NCI-H1092 (cell line): ENCODE results near the gene GRK6.
"Not testable (repeated sequence)": the region's sequence is repeated elsewhere in the genome, so short reads cannot be mapped to it uniquely, and the experiment has no call there.

Experiments
- DNase-seq: peaks from one replicate; lab custom pipeline; 2025; lab: John Stamatoyannopoulos, UW

GRK6 gene

GRCh38 chr5:177471610-177472356 is 45.3 kb downstream of the GRK6 start:
- no peak for DNase-seq

- no peak for DNase-seq
Measured at GRCh38 chr5:177472460-177473442, 46.3 kb downstream of the GRK6 start.

DNA sequence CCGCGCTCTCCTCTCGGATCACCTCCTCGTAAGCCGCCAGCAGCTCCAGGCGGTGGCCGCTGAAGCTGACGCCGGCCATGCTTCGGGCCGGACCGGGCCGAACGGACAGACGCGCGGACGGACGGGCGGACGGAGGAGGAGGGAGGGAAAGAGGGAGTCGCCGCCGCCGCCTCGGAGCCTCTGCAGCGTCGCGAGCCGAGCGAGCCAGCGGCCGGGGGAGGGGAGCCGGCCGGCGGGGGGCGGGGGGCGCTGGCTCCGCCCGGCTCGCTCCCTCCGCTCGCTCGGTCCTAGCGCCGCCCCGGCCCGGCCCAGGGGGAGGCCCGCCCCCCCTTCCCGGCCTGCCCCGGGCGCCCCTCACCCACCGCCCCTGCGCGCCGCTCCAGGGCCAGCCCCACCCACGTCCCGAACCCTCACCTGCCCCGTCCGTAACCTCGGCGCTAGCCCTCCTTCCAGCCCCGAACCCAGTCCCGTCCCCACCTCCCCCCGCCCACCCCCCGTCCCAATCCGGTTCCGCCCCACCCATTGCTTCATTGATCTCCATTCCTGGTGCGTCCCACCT is 47.0 kb downstream of the GRK6 start, which contains the start of gene DBN1:
TSS of gene DBN1 (minus strand) at position 192 of the 559 bp plus-strand sequence. CDS start at position 79, 113 bp downstream.
- no peak for DNase-seq

GRCh38 chr5:177474002-177474476 is 47.6 kb downstream of the GRK6 start:
- no peak for DNase-seq

GRCh38 chr5:177474846-177475562 is 48.5 kb downstream of the GRK6 start:
- no peak for DNase-seq

GRCh38 chr5:177475563-177476427 is 49.3 kb downstream of the GRK6 start:
- DNase-seq, result no peak

- DNase-seq, result no peak
Measured at GRCh38 chr5:177476531-177477233, 50.2 kb downstream of the GRK6 start.

- DNase-seq, result no peak
Measured at GRCh38 chr5:177477701-177478477, 51.4 kb downstream of the GRK6 start.

- DNase-seq, result no peak
Measured at GRCh38 chr5:177478711-177479646, 52.5 kb downstream of the GRK6 start.

GRCh38 chr5:177479774-177480173 is 53.3 kb downstream of the GRK6 start:
- DNase-seq, result no peak

DNA sequence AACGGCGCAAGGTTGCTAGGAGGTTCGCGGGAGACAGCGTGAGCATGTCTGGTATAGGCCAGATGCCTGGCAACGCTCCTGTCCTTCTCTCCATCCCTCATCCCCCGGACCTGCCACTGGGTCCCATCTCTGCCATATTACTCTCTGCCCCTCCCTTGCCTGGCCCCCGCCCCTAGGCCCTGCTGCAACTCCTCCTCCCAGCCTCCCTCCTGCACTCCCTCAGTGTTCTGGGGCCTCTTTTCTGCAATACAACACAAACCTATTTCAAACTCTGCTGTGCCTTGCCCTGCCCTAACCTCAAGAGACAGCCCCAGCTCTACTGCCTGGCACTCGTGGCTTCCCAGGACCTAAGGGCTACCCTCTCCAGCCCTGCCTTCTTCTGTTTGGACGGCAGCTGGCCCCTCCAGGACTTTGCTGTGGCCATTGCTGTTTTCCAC is 55.9 kb downstream of the GRK6 start:
- no peak for DNase-seq

GRCh38 chr5:177483042-177483441 is 56.6 kb downstream of the GRK6 start:
- DNase-seq, result no peak

- DNase-seq, result no peak
Measured at GRCh38 chr5:177483994-177484901, 57.8 kb downstream of the GRK6 start.

DNA sequence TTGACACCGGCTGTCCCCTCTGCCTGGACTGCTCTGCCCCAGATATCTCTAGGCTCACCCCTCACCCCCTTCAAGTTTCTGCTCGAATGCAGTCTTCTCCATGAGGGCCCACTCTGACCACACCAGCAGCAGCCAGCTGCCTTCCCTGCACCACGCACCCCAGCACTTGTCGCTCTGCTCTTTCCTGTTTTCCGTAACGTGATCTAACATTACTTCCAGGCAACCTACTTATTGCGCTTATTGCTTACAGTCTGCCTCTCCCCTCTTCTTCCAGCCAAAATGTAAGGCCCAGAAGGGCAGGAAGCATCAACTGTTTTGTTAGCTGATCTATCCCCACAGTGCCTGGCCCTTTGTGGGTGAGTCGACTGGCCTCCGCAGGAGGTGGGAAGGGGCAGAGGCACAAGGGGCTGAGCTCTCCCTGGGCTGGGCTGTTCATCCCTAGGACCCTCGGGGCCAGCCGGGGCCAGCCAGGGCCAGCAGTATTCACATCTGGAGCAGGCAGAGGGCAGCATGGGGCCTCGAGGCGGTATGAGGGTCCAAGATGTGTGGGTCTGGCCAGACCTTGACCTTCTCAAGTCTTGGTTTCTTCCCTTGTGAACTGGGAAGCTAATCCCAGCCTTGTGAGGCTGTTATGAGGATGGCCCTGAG is 58.5 kb downstream of the GRK6 start:
- DNase-seq, result no peak

- DNase-seq, result not testable (repeated sequence)
Measured at GRCh38 chr5:177485753-177486152, 59.3 kb downstream of the GRK6 start.

- DNase-seq, result no peak
Measured at GRCh38 chr5:177486256-177486655, 59.8 kb downstream of the GRK6 start.
